ENCODE results near the gene ZSWIM5.
"Not testable (repeated sequence)": the region's sequence is repeated elsewhere in the genome, so short reads cannot be mapped to it uniquely, and the experiment has no call there.

Gene ZSWIM5

GRCh38 chr1:45094371-45094770 is 112.0 kb downstream of the ZSWIM5 start:
- not testable (repeated sequence) for DNase-seq (ENCODE audit: low spot score)

GRCh38 chr1:45093334-45093733 is 113.1 kb downstream of the ZSWIM5 start:
- DNase-seq (ENCODE audit: low spot score), result no peak

GRCh38 chr1:45089711-45090110 is 116.7 kb downstream of the ZSWIM5 start:
- DNase-seq (ENCODE audit: low spot score), result no peak

- no peak for DNase-seq (ENCODE audit: low spot score)
These were observed 121.8 kb downstream of the ZSWIM5 start for GRCh38 chr1:45084562-45084961.

- no peak for DNase-seq (ENCODE audit: low spot score)
These were observed 126.9 kb downstream of the ZSWIM5 start for GRCh38 chr1:45079533-45079932.

GRCh38 chr1:45076959-45077358 is 129.4 kb downstream of the ZSWIM5 start:
- not testable (repeated sequence) for DNase-seq (ENCODE audit: low spot score)

- no peak for DNase-seq (ENCODE audit: low spot score)
These were observed 134.8 kb downstream of the ZSWIM5 start for GRCh38 chr1:45071567-45071966.

GRCh38 chr1:45067806-45068205 is 138.6 kb downstream of the ZSWIM5 start:
- DNase-seq (ENCODE audit: low spot score), result no peak

- DNase-seq (ENCODE audit: low spot score), result no peak
These were observed 141.3 kb downstream of the ZSWIM5 start for GRCh38 chr1:45065083-45065482.

- not testable (repeated sequence) for DNase-seq (ENCODE audit: low spot score)
These were observed 143.9 kb downstream of the ZSWIM5 start for GRCh38 chr1:45062463-45062862.

GRCh38 chr1:45059829-45060228 is 146.6 kb downstream of the ZSWIM5 start:
- DNase-seq (ENCODE audit: low spot score), result no peak

- DNase-seq (ENCODE audit: low spot score), result no peak
These were observed 148.9 kb downstream of the ZSWIM5 start for GRCh38 chr1:45057542-45057941.

- no peak for DNase-seq (ENCODE audit: low spot score)
These were observed 155.2 kb downstream of the ZSWIM5 start for GRCh38 chr1:45051005-45051772.

- DNase-seq (ENCODE audit: low spot score), result no peak
These were observed 159.4 kb downstream of the ZSWIM5 start for GRCh38 chr1:45047032-45047431.

- no peak for DNase-seq (ENCODE audit: low spot score)
These were observed 161.5 kb downstream of the ZSWIM5 start for GRCh38 chr1:45044916-45045315.

GRCh38 chr1:45043094-45043493 is 163.3 kb downstream of the ZSWIM5 start:
- DNase-seq (ENCODE audit: low spot score), result no peak

- DNase-seq (ENCODE audit: low spot score), result no peak
These were observed 166.1 kb downstream of the ZSWIM5 start for GRCh38 chr1:45040297-45040696.

- DNase-seq (ENCODE audit: low spot score), result no peak
These were observed 167.6 kb downstream of the ZSWIM5 start for GRCh38 chr1:45038661-45039364.

GRCh38 chr1:45038240-45038639 is 168.2 kb downstream of the ZSWIM5 start:
- no peak for DNase-seq (ENCODE audit: low spot score)

- no peak for DNase-seq (ENCODE audit: low spot score)
These were observed 168.9 kb downstream of the ZSWIM5 start for GRCh38 chr1:45037456-45037855.

- no peak for DNase-seq (ENCODE audit: low spot score)
These were observed 170.6 kb downstream of the ZSWIM5 start for GRCh38 chr1:45035631-45036301.

- no peak for DNase-seq (ENCODE audit: low spot score)
These were observed 173.0 kb downstream of the ZSWIM5 start for GRCh38 chr1:45033356-45033755.

GRCh38 chr1:45032837-45033236 is 173.6 kb downstream of the ZSWIM5 start:
- no peak for DNase-seq (ENCODE audit: low spot score)
